Measurements from ENCODE around the gene EEF2. TPM values are rescaled to one million over a fixed set of nuclear protein-coding genes. Genes with fewer than 3 reads are reported as not detected.
"Not testable (repeated sequence)": the region's sequence is repeated elsewhere in the genome, so short reads cannot be mapped to it uniquely, and the experiment has no call there.

The EEF2 gene
- total RNA-seq, 2 donors from 2014 or later = 3,876 to 4,058 TPM

DNA sequence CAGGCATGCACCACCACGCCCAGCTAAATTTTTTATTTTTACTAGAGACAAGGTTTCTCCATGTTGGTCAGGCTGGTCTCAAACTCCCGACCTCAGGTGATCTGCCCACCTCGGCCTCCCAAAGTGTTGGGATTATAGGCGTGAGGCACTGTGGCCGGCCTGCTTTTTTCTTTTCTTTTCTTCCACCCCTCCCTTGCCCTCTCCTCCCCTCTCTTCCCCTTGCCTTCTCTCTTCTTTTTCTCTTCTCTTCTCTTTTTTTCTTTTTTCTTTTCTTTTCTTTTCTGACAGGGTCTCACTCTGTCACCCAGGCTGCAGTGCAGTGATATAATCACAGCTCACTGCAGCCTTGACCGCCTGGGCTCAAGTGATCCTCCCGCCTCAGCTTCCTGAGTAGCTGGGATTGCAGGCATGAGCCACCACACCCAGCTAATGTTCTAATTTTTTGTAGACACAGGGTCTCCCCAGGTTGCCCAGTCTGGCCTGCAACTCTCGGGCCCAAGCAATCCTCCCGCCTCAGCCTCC lies 32.4 kb downstream of the EEF2 start:
- peak overlapping the region; percentile 65 for H3K27ac Mint-ChIP-seq
- not testable (repeated sequence) for DNase-seq; H3K27me3 Mint-ChIP-seq (ENCODE audit: low read depth); H3K4me1 Mint-ChIP-seq (ENCODE audit: low read depth); H3K36me3 Mint-ChIP-seq (ENCODE audit: insufficient read depth in 2 of 2); ATAC-seq (replicated peaks in 1 of 2); H3K9me3 Mint-ChIP-seq
- H3K4me3 Mint-ChIP-seq = peak overlapping the region in 1 of 2 donors; percentile 68

DNA sequence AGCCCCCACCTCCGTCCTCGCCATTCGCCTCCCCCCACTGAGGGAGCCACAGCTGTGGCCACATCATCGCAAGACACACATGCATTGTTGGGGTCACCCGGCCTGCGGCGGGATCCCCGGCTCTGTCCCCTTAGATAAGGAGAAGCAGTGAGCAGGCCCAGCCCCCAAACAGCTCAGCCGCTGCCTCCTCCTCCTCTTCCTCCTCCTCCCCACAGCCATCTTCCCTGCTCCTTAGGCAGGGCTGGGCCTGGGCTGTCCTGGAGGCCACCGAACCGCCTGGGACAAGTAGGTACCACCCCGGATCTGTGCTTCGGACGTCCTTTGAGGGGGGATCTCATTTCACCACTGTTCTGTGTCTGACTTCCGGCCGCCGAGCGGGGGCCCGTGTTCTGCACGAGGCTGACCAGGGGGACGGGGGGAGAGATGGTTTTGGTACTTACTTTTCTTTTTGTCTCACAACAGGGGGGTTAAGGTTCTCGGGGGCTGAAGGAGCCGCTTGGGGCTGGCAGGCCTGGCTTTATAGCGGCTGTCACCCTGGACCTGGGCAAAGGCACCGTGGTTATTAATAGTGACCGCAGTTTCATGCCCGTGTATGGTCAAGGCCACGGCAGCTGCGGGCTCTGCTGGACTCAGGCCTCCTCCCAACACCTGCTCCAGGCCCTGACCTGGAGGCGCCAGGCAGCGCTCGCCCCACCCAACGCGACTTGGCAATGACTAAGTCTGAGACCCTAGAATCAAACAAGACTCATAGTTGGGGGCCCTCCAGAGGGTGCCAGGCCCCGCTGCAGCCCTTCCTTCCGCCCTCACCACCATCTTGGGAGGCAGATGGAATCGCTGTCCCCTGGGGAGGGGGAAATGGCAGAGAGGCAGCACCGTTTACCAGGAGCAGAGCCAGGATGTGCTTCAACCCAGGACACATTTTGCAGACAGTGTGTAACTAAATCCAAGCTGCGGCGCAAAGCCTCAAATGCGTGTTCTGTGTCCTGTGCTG lies 34.1 kb downstream of the EEF2 start:
- DNase-seq (peak in 1 of 2 donors; percentile 50), ATAC-seq (replicated peaks in 1 of 2) (peak; percentile 54 to 79)
- Mint-ChIP-seq H3K27me3 (ENCODE audit: low read depth) (no peaks in the 10 kb centered on the region), H3K4me1 (ENCODE audit: low read depth) (peaks cover 9% of the 10 kb centered on the region), H3K36me3 (ENCODE audit: insufficient read depth in 2 of 2) (no peaks in the 10 kb centered on the region), H3K4me3 (peak overlapping the region; percentile 65 to 91), H3K9me3 (no peaks in the 10 kb centered on the region), H3K27ac (peak overlapping the region; percentile 90)

DNA sequence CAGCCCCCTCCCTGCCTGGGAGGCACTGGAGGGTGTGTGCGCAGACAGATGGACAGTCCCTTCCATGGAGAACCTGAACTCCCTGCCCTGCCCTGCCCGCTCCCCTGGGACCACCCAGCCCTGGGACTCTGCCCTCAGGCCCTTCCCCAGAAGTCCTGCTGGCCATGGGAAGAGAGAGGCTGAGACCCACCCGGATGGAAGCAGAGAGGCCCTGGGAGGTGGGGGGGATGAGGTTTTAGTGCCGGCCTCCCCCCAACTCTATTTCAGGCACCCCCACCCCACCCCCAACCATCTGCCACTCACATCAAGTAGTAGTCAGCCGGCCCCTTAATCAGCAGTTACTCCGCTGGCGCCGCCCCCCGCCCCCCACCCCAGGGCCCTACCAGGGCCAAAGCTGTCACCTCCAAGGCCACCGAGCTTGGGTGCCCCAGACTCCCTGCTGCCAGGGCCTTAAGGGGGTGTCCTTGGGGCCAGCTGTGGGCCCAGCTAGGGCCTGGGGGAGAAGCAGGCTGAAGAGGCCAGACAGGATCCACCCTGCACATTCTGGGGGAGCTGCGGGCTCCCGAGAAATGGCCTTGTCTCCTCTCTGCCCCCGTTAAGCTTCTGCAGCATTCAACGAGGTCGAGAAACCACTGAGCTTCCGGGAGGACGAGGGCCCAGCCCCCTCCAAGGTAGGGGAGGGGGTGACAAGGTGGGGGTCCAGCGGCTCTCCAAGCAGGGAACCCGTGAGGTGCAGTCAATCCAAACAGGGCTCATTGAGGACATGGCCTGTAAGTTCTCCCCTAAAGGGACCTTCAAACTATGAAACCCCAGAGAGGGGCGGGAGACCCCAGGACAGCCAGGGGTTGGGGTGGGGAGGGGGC lies 35.0 kb downstream of the EEF2 start:
- Mint-ChIP-seq H3K4me3 (peak overlapping the region; percentile 22 to 54), H3K4me1 (ENCODE audit: low read depth) (peaks cover 9% of the 10 kb centered on the region), H3K27ac (no peak overlapping the region), H3K27me3 (ENCODE audit: low read depth) (no peaks in the 10 kb centered on the region), H3K36me3 (ENCODE audit: insufficient read depth in 2 of 2) (no peaks in the 10 kb centered on the region), H3K9me3 (no peaks in the 10 kb centered on the region)
- DNase-seq = no peak
- ATAC-seq (replicated peaks in 1 of 2) = no peak

DNA sequence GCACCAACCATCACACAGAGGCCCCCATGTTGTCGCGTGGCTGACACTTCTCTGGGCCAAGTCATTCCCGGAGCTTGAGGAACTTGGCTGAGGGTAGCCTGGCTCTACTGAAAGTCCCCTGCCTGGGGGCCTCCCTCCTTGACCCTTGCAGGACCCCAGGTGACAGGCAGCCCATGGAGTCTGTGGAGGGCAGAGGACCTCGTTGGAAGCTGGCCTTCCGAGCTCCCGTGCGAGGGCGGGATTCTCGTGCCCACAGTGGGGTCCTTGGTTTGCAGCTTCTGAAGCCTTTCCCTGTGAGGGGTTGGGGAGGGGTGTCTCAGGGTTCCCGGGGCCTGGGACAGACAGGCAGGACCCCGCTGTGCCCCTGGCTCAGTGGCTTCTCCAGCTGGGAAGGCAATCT lies 36.0 kb downstream of the EEF2 start:
- Mint-ChIP-seq H3K36me3 (ENCODE audit: insufficient read depth in 2 of 2) (no peaks in the 10 kb centered on the region), H3K27ac (no peak overlapping the region), H3K4me1 (ENCODE audit: low read depth) (peaks cover 9% of the 10 kb centered on the region), H3K27me3 (ENCODE audit: low read depth) (no peaks in the 10 kb centered on the region), H3K9me3 (no peaks in the 10 kb centered on the region), H3K4me3 (no peak overlapping the region)
- no peak for ATAC-seq (replicated peaks in 1 of 2)
- DNase-seq = no peak

DNA sequence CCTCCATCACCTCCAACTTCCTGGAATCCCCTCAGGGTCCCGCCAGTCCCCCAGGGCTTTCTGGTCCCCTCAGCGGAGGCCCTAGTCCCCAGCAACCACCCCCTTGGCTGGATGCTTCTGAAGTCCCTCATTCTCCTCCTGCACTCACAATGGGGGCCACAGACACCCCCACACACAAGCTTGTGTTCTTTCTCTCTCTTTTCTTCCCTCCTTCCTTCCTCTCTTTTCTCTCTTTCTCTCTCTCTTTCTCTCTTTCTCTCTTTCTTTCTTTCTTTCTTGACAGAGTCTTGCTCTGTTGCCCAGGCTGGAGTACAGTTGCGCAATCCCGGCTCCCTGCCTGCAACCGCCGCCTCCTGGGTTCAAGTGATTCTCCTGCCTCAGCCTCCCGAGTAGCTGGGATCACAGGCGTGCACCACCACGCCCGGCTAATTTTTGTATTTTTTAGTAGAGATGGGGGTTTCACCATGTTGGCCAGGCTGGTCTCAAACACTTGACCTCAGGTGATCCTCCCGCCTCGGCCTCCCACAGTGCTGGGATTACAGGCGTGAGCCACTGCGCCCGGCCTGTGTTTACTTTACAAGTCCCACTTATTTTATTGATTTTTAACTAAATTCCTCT lies 37.8 kb downstream of the EEF2 start:
- DNase-seq; H3K27me3 Mint-ChIP-seq (ENCODE audit: low read depth); H3K36me3 Mint-ChIP-seq (ENCODE audit: insufficient read depth in 2 of 2); H3K27ac Mint-ChIP-seq; H3K9me3 Mint-ChIP-seq; H3K4me1 Mint-ChIP-seq (ENCODE audit: low read depth); ATAC-seq (replicated peaks in 1 of 2); H3K4me3 Mint-ChIP-seq: not testable (repeated sequence)

DNA sequence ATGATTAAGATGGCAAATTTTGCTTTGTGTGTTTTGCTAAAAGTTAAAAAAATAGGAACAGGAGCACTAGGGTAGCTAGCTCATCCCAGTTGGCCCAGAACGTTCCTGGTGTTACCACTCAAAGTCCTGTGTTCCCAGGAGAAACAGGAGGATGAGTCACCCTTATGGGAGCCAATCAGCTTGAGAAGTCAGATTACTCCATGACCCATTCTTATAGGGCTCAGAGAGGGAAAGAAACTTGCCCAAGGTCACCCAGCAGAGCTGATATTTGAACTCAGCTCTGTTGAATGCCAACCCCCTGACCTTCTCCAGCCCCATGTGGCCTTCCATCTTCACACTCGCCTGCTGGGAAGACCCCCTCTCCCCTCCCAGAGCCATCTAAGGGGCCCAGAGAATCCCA lies 39.4 kb downstream of the EEF2 start:
- DNase-seq = no peak
- no peaks in the 10 kb centered on the region for H3K36me3 Mint-ChIP-seq (ENCODE audit: insufficient read depth in 2 of 2)
- H3K4me3 Mint-ChIP-seq = no peak overlapping the region
- H3K9me3 Mint-ChIP-seq = no peaks in the 10 kb centered on the region
- ATAC-seq (replicated peaks in 1 of 2) = no peak
- H3K27me3 Mint-ChIP-seq (ENCODE audit: low read depth) = no peaks in the 10 kb centered on the region
- peaks cover under 1% of the 10 kb centered on the region for H3K4me1 Mint-ChIP-seq (ENCODE audit: low read depth)
- H3K27ac Mint-ChIP-seq = no peak overlapping the region

DNA sequence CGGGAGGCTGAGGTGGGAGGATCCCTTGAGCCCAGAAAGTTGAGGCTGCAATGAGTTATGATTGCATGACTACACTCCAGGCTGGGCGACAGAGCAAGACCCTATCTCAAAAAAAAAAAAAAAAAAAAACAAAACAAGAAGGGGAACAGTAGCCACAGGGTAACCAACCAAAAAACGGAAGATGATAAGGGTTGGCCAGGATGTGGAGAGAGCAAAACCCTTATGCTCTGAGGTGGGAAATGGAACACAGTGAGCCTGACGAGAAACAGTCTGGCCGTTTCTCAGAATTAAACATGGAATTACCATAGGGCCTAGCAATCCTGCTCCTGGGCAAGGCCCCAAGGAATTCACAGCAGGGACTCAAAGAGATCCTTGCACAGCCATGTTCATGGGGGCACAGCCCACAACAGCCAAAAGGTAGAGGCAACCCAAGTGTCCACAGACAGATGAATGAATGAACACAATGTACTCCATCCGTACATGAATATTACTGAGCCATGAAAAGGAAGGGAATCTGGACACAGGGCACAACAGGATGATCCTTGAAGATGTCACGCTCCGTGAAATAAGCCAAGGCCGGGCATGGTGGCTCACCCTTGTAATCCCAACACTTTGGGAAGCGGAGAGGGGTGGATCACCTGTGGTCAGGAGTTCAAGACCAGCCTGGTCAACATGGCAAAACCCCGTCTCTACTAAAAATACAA lies 41.1 kb downstream of the EEF2 start:
- Mint-ChIP-seq H3K36me3 (ENCODE audit: insufficient read depth in 2 of 2) (no peaks in the 10 kb centered on the region), H3K27ac (no peak overlapping the region), H3K4me3 (no peak overlapping the region), H3K4me1 (ENCODE audit: low read depth) (no peaks in the 10 kb centered on the region), H3K27me3 (ENCODE audit: low read depth) (no peaks in the 10 kb centered on the region), H3K9me3 (no peaks in the 10 kb centered on the region)
- no peak for ATAC-seq (replicated peaks in 1 of 2)
- DNase-seq = no peak

DNA sequence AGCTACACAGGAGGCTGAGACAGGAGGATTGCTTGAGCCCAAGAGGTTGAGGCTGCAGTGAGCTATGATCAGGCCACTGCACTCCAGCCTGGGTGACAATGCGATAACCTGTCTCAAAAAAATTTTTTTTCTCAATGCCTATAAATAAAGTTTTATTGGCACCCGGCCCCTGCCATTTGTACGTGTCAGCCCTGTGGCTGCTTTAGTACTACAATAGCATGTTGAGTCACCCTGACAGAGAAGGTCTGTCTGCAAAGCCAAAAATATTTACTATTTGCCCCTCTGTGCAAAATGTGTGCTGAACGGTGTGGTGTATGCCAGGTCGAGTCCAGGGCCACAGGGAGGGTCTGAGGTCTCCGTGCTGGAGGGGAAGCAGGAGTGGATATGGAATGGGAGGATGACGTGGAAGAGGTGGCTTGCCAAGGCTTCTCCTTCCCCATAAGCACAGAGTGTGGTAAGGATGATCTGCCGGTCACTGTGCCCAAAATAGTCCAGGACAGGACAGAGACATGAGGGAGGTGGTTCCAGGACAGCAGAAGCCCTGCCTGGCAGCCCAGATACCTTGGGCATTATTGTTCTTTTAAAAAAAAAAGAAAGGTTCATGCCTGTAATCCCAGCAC lies 42.4 kb downstream of the EEF2 start:
- no peak overlapping the region for H3K4me3 Mint-ChIP-seq
- H3K4me1 Mint-ChIP-seq (ENCODE audit: low read depth) = no peaks in the 10 kb centered on the region
- DNase-seq (no peak), ATAC-seq (replicated peaks in 1 of 2) (no peak)
- no peaks in the 10 kb centered on the region for H3K36me3 Mint-ChIP-seq (ENCODE audit: insufficient read depth in 2 of 2)
- H3K27ac Mint-ChIP-seq = no peak overlapping the region
- H3K9me3 Mint-ChIP-seq = no peaks in the 10 kb centered on the region
- H3K27me3 Mint-ChIP-seq (ENCODE audit: low read depth) = no peaks in the 10 kb centered on the region

DNA sequence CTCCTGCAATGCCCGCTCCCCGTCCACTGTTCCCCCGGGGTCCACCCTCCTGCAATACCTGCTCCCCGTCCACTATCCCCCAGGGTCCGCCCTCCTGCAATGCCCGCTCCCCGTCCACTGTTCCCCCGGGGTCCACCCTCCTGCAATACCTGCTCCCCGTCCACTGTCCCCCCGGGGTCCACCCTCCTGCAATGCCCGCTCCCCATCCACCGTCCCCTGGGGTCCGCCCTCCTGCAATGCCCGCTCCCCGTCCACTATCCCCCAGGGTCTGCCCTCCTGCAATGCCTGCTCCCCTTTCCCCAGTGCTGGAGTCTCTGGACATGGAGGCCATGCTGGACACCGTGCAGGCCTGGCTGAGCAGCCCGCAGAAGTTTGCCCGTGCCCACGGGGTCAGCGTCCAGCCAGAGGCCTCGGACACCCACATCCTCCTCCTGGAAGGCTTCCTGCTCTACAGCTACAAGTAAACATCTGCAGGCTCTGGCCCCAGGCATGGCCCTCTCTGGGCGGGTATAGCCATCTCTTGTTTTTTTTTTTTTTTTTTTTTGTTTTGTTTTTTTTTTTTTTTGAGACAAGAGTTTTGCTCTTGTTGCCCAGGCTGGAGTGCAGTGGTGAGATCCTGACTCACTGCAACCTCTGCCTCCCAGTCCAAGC lies 46.8 kb downstream of the EEF2 start:
- H3K27me3 Mint-ChIP-seq (ENCODE audit: low read depth); ATAC-seq (replicated peaks in 1 of 2); H3K9me3 Mint-ChIP-seq; DNase-seq; H3K36me3 Mint-ChIP-seq (ENCODE audit: insufficient read depth in 2 of 2); H3K4me1 Mint-ChIP-seq (ENCODE audit: low read depth); H3K4me3 Mint-ChIP-seq; H3K27ac Mint-ChIP-seq: not testable (repeated sequence)

DNA sequence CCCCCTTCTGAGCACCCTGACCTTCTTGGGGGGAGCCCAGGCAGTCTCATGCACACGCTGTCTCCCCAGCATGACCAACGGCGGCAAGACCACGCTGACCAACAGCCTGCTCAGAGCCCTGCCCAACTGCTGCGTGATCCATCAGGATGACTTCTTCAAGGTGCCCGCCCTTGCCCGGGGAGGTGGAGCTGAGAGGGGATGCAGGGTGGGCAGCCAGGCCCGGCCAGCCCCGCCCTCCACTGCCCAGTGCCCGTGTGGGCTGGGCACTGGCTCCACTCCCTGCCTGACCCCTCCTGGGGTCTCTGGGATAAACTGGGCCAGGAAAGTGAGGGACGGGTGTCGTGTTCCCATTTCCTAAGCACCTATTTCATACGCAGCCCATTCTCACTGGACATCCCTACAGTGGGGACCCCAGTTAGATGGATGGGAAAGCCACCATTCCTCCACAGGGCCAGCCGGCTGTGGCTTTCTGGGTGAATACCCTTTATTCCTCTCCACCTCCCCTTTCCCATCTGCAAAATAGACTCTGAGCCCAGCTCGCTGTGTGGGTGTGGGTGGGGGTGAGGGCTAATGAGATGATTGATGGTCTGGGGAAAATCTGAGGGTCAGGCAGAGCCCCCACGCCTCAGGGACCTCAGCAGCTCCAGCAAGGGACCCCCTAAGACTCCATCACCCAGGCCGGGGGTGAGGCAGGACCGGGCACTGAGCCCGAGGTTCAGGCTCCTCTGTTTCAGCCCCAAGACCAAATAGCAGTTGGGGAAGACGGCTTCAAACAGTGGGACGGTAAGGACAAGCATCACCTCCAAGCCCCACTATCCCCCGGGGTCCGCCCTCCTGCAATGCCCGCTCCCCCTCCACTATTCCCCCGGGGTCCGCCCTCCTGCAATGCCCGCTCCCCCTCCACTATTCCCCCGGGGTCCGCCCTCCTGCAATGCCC lies 48.5 kb downstream of the EEF2 start:
- DNase-seq (no peak), ATAC-seq (replicated peaks in 1 of 2) (no peak)
- Mint-ChIP-seq H3K9me3 (no peaks in the 10 kb centered on the region), H3K4me3 (no peak overlapping the region), H3K27me3 (ENCODE audit: low read depth) (peaks cover 5% of the 10 kb centered on the region), H3K4me1 (ENCODE audit: low read depth) (no peaks in the 10 kb centered on the region), H3K27ac (no peak overlapping the region), H3K36me3 (ENCODE audit: insufficient read depth in 2 of 2) (no peaks in the 10 kb centered on the region)
